Calu3 (cell line): ENCODE results near the gene BPHL. TPM values are rescaled to one million over a fixed set of nuclear protein-coding genes. Genes with fewer than 3 reads are reported as not detected.

Experiments
- Bru-seq: library from RNA; stranded (reverse); fragments of 400-500 nt; gene quantifications from one replicate; lab custom pipeline; 2021; lab: Mats Ljungman, UMichigan
- BruChase-seq, 2 experiments: library from RNA; stranded (reverse); fragments of 400-500 nt; gene quantifications; one replicate each; lab custom pipeline; 2021; lab: Mats Ljungman, UMichigan
- BruUV-seq: library from RNA; stranded (reverse); fragments of 400-500 nt; replicated peaks from 2 replicates; lab custom pipeline; 2021; lab: Mats Ljungman, UMichigan
- CTCF ChIA-PET: fragments of 300-600 bp; sonication (Branson Sonifier 250); formaldehyde crosslinking; loops from one replicate; lab custom pipeline; 2022; ENCODE audit warnings: antibody characterized with exemption; lab: Charles Lee
- DNase-seq: peaks from one replicate; pipeline ENCODE4 v3.0.0; 2022
- H3K27ac Mint-ChIP-seq: one replicate; pipeline ENCODE4 v1.8.0; 2022; ENCODE audit warnings: mixed read lengths; ENCODE audit not compliant: unreplicated experiment
- H3K27me3 Mint-ChIP-seq: one replicate; pipeline ENCODE4 v1.8.0; 2022; ENCODE audit warnings: mixed read lengths; ENCODE audit not compliant: unreplicated experiment
- H3K36me3 Mint-ChIP-seq: one replicate; pipeline ENCODE4 v1.8.0; 2022; ENCODE audit warnings: mild to moderate bottlenecking, moderate library complexity, mixed read lengths; ENCODE audit not compliant: insufficient read depth, unreplicated experiment
- H3K4me1 Mint-ChIP-seq: one replicate; pipeline ENCODE4 v1.8.0; 2022; ENCODE audit warnings: mild to moderate bottlenecking, low read depth, mixed read lengths; ENCODE audit not compliant: unreplicated experiment
- H3K4me3 Mint-ChIP-seq: one replicate; pipeline ENCODE4 v1.8.0; 2022; ENCODE audit warnings: mild to moderate bottlenecking, low read depth, moderate library complexity, mixed read lengths; ENCODE audit not compliant: unreplicated experiment
- H3K9me3 Mint-ChIP-seq: one replicate; pipeline ENCODE4 v1.8.0; 2022; ENCODE audit warnings: low read depth, mixed read lengths; ENCODE audit not compliant: unreplicated experiment
- intact Hi-C: fragments of 100-400 bp; cut with micrococcal nuclease; formaldehyde crosslinking; loops from one replicate; pipeline ENCODE4 v1.10.0; 2022; ENCODE audit not compliant: unreplicated experiment
- long read RNA-seq: library from polyadenylated mRNA; stranded (forward); transcript quantifications from one replicate; pipeline ENCODE4 v2.0.0, GENCODE V29; 2022
- total RNA-seq: library from RNA; stranded (reverse); gene quantifications from 2 replicates; pipeline ENCODE4 v1.2.3, GENCODE V29; 2022
- TF ChIP-seq, protein P1 (sequence below): fragments of 200-600 bp; IDR thresholded peaks from one replicate; pipeline ENCODE4 v1.8.0; 2022; ENCODE audit warnings: antibody characterized with exemption; ENCODE audit not compliant: unreplicated experiment

Gene BPHL
- 15.1 and 18.4 TPM in 2 replicates for total RNA-seq
- Bru-seq, nascent RNA, result percentile 50 among the genes with signal in this experiment
- percentile 50 among the genes with signal in this experiment for BruChase-seq, experiment 1, labeled RNA remaining after a 6-hour chase
- BruChase-seq, experiment 2, labeled RNA remaining after a 2-hour chase, result percentile 45 among the genes with signal in this experiment
- long read RNA-seq, transcript BPHL-203 (7 exons, 1,928 nt), result major isoform, 27 of 37 reads
- long read RNA-seq, partial matches to known transcripts, result 0 of 37 reads
- long read RNA-seq, other reads (novel, unspliced or antisense), result 6 of 37 reads

GRCh38 chr6:3118353-3119039 lies at the start of gene BPHL:
BPHL (plus strand) TSS chr6:3118711; CDS start chr6:3118741, 30 bp downstream.
- TF ChIP-seq, protein P1, sequence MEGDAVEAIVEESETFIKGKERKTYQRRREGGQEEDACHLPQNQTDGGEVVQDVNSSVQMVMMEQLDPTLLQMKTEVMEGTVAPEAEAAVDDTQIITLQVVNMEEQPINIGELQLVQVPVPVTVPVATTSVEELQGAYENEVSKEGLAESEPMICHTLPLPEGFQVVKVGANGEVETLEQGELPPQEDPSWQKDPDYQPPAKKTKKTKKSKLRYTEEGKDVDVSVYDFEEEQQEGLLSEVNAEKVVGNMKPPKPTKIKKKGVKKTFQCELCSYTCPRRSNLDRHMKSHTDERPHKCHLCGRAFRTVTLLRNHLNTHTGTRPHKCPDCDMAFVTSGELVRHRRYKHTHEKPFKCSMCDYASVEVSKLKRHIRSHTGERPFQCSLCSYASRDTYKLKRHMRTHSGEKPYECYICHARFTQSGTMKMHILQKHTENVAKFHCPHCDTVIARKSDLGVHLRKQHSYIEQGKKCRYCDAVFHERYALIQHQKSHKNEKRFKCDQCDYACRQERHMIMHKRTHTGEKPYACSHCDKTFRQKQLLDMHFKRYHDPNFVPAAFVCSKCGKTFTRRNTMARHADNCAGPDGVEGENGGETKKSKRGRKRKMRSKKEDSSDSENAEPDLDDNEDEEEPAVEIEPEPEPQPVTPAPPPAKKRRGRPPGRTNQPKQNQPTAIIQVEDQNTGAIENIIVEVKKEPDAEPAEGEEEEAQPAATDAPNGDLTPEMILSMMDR, result no peak
- H3K36me3 Mint-ChIP-seq, result peaks cover 20% of the 10 kb centered on the region
- H3K9me3 Mint-ChIP-seq, result no peaks in the 10 kb centered on the region
- H3K4me3 Mint-ChIP-seq, result peak within 1 kb of the TSS; percentile 86
- peaks cover 6% of the 10 kb centered on the region for H3K4me1 Mint-ChIP-seq
- BruUV-seq, result no TSS peak
- intact Hi-C loops, result no loop called here
- CTCF ChIA-PET, result no interaction called here
- H3K27ac Mint-ChIP-seq, result peak within 1 kb of the TSS; percentile 56
- peak; percentile 97 for DNase-seq
- no peaks in the 10 kb centered on the region for H3K27me3 Mint-ChIP-seq

- H3K4me1 Mint-ChIP-seq, result peaks cover 9% of the 10 kb centered on the region
- CTCF ChIA-PET, result no interaction called here
- BruUV-seq, result no TSS peak
- peaks cover 22% of the 10 kb centered on the region for H3K36me3 Mint-ChIP-seq
- intact Hi-C loops, result no loop called here
- DNase-seq, result no peak
- no peak overlapping the region for H3K4me3 Mint-ChIP-seq
- H3K9me3 Mint-ChIP-seq, result no peaks in the 10 kb centered on the region
- H3K27ac Mint-ChIP-seq, result no peak overlapping the region
- TF ChIP-seq, protein P1, result no peak
- H3K27me3 Mint-ChIP-seq, result no peaks in the 10 kb centered on the region
Observed at GRCh38 chr6:3071568-3071967, 46.9 kb upstream of the BPHL start.

- H3K4me3 Mint-ChIP-seq, result no peak overlapping the region
- TF ChIP-seq, protein P1, result no peak
- CTCF ChIA-PET, result no interaction called here
- no peaks in the 10 kb centered on the region for H3K9me3 Mint-ChIP-seq
- BruUV-seq, result no TSS peak
- H3K27ac Mint-ChIP-seq, result no peak overlapping the region
- no peak for DNase-seq
- peaks cover 22% of the 10 kb centered on the region for H3K36me3 Mint-ChIP-seq
- intact Hi-C loops, result no loop called here
- peaks cover 9% of the 10 kb centered on the region for H3K4me1 Mint-ChIP-seq
- H3K27me3 Mint-ChIP-seq, result no peaks in the 10 kb centered on the region
Observed at GRCh38 chr6:3072798-3073197, 45.7 kb upstream of the BPHL start.

DNA sequence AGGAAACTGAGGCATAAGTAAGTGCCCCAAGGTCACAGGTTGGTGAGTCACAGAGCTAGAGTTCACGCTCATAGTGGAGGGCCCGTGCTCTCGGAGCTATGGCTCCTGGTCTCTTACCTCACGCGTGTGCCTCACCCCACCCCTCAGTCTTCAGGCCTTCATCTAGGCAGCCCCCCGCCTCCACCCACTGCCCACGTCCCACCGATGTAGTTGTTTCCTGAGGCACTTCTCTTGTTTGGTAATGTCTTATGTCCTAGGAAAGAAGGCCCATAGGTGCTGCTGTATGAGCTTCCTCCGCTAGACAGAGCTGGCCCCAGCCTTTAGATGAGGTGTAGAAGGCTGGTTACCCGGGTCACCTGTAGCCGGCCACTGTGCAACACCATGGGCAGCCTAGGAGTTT lies 45.1 kb upstream of the BPHL start:
- no peaks in the 10 kb centered on the region for H3K27me3 Mint-ChIP-seq
- CTCF ChIA-PET, result no interaction called here
- TF ChIP-seq, protein P1, result no peak
- BruUV-seq, result no TSS peak
- intact Hi-C loops, result no loop called here
- no peak overlapping the region for H3K4me3 Mint-ChIP-seq
- no peak for DNase-seq
- no peak overlapping the region for H3K27ac Mint-ChIP-seq
- no peaks in the 10 kb centered on the region for H3K9me3 Mint-ChIP-seq
- peaks cover 16% of the 10 kb centered on the region for H3K36me3 Mint-ChIP-seq
- H3K4me1 Mint-ChIP-seq, result peaks cover 9% of the 10 kb centered on the region
